Measurements from ENCODE around the gene APLP1. TPM values are rescaled to one million over a fixed set of nuclear protein-coding genes. Genes with fewer than 3 reads are reported as not detected.

Gene APLP1
- polyA plus RNA-seq, 1 experiment: 6.8 TPM

- H3K4me3 ChIP-seq (ENCODE audit: low read depth, low read length): peak overlapping the region; percentile 37
- H3K27me3 ChIP-seq (ENCODE audit: control insufficient read depth, insufficient read depth, low read length): no peaks in the 10 kb centered on the region
- CTCF ChIA-PET: interaction anchor here (0.8 kb wide), 1 partner anchor 27 kb away, joined by 3 read pairs; no protein-coding TSS in a partner anchor
- POLR2A ChIA-PET: interaction anchor here (0.6 kb wide), 1 partner anchor 20 kb away, joined by 5 read pairs; no protein-coding TSS in a partner anchor
- TF ChIP-seq CTCF (IDR thresholded peaks at IDR 0.05; ENCODE audit: low read depth, low read length): no peak
- DNase-seq (ENCODE audit: low read depth, low spot score): no peak
- H3K27ac ChIP-seq (ENCODE audit: low read depth, low read length): peak overlapping the region; percentile 68
- no peaks in the 10 kb centered on the region; the same call in 1 of the 2 replicates for H3K9me3 ChIP-seq (ENCODE audit: control insufficient read depth, insufficient read depth, low read length)
Measured at GRCh38 chr19:35903550-35904179, 35.3 kb downstream of the APLP1 start.

- Histone ChIP-seq H3K9me3 (ENCODE audit: control insufficient read depth, insufficient read depth, low read length) (no peaks in the 10 kb centered on the region; the same call in 1 of the 2 replicates), H3K27ac (ENCODE audit: low read depth, low read length) (peak overlapping the region; percentile 61), H3K4me3 (ENCODE audit: low read depth, low read length) (no peak overlapping the region), H3K27me3 (ENCODE audit: control insufficient read depth, insufficient read depth, low read length) (no peaks in the 10 kb centered on the region)
- POLR2A ChIA-PET: no interaction called here
- TF ChIP-seq CTCF (IDR thresholded peaks at IDR 0.05; ENCODE audit: low read depth, low read length): no peak
- CTCF ChIA-PET: interaction anchor here (0.7 to 2.5 kb wide), 3 partner anchors 22 to 27 kb away, joined by 3 to 10 read pairs (median 4); no protein-coding TSS in a partner anchor
- no peak for DNase-seq (ENCODE audit: low read depth, low spot score)
Measured at GRCh38 chr19:35904311-35905068, 36.1 kb downstream of the APLP1 start.

- Histone ChIP-seq H3K9me3 (ENCODE audit: control insufficient read depth, insufficient read depth, low read length) (no peaks in the 10 kb centered on the region; the same call in 1 of the 2 replicates), H3K4me3 (ENCODE audit: low read depth, low read length) (no peak overlapping the region), H3K27ac (ENCODE audit: low read depth, low read length) (peak overlapping the region; percentile 61), H3K27me3 (ENCODE audit: control insufficient read depth, insufficient read depth, low read length) (no peaks in the 10 kb centered on the region)
- no peak for TF ChIP-seq CTCF (IDR thresholded peaks at IDR 0.05; ENCODE audit: low read depth, low read length)
- ChIA-PET POLR2A (no interaction called here), CTCF (interaction anchor here (0.5 to 2.5 kb wide), 3 partner anchors 12 to 26 kb away, joined by 4 to 10 read pairs (median 8); no protein-coding TSS in a partner anchor)
- no peak for DNase-seq (ENCODE audit: low read depth, low spot score)
Measured at GRCh38 chr19:35905178-35905727, 36.9 kb downstream of the APLP1 start.

GRCh38 chr19:35907377-35907745 is 39.0 kb downstream of the APLP1 start:
- DNase-seq (ENCODE audit: low read depth, low spot score): no peak
- POLR2A ChIA-PET: no interaction called here
- Histone ChIP-seq H3K27me3 (ENCODE audit: control insufficient read depth, insufficient read depth, low read length) (no peaks in the 10 kb centered on the region), H3K9me3 (ENCODE audit: control insufficient read depth, insufficient read depth, low read length) (no peaks in the 10 kb centered on the region), H3K27ac (ENCODE audit: low read depth, low read length) (no peak overlapping the region), H3K4me3 (ENCODE audit: low read depth, low read length) (no peak overlapping the region)
- CTCF ChIA-PET: interaction anchor here (2.5 kb wide), 1 partner anchor 24 kb away, joined by 10 read pairs; no protein-coding TSS in a partner anchor
- TF ChIP-seq CTCF (IDR thresholded peaks at IDR 0.05; ENCODE audit: low read depth, low read length): no peak
